ENCODE results near the gene MEGF11. TPM values are rescaled to one million over a fixed set of nuclear protein-coding genes. Genes with fewer than 3 reads are reported as not detected.

The MEGF11 gene
- total RNA-seq, 6 experiments from 2014 or later = not detected

DNA sequence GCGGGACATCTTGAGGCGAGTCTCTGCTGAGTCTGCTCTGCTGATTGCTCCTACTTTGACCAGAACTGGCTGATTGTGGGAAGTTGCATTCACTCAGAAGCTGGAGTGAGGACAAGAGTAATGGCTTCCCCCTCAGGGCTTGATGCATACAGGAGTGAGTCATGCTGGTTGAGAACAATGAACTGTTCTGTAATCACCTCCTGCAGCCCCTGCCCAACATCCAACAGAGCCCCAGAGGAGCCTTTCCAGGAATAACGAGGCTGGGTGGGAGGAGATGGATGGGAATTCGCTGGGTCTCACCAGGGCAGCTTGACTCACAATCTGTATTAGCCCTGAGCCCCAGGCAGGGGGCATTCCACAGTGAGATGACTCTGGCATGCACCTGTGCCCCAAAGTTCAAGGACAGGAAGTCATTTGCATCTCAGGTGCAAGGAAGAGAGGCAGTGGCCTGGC lies 299.2 kb downstream of the MEGF11 start:
- ATAC-seq (no peak), DNase-seq (no peak)
- H3K9me3 ChIP-seq = no peaks in the 10 kb centered on the region
- no peaks in the 10 kb centered on the region for H3K4me1 ChIP-seq
- no peaks in the 10 kb centered on the region for H3K27me3 ChIP-seq
- H3K27ac ChIP-seq = no peak overlapping the region
- no peaks in the 10 kb centered on the region for H3K36me3 ChIP-seq
- no peak for TF ChIP-seq CTCF (IDR thresholded peaks at IDR 0.05)
- TF ChIP-seq POLR2A (IDR thresholded peaks at IDR 0.05) = no peak
- H3K4me3 ChIP-seq = no peak overlapping the region
- WGBS (ENCODE audit: insufficient coverage, low coverage, low lambda C conversion rate, missing lambda C conversion rate) = 70% methylated on average over 2 of the region's 4 CpGs
- intact Hi-C loops (cut with DNase I) = no loop called here

DNA sequence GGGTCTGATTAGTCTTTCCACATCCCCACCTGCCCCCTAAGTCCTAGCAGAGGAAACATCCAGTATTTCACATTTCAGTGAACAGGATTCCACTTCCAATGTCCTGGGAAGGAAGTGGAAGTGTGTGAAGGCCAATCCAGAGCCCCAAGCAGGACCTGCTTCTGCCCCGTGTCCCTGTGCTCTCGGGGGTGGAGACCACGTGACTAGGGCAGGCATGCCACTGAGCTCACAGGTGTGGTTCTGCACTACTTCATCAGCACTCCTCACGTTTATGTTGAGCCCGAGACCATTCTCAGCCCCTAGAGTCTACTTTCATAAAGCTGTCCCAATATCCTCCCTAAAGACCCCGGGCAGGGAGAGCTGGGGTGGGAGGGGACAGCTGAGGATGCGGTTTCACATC lies 299.9 kb downstream of the MEGF11 start:
- no peak overlapping the region for H3K4me3 ChIP-seq
- no peak overlapping the region for H3K27ac ChIP-seq
- H3K36me3 ChIP-seq = no peaks in the 10 kb centered on the region
- H3K4me1 ChIP-seq = peaks cover 0 to 2% (median 0%) of the 10 kb centered on the region in 4 donors
- intact Hi-C loops (cut with DNase I) = no loop called here
- H3K9me3 ChIP-seq = no peaks in the 10 kb centered on the region
- DNase-seq (no peak), ATAC-seq (no peak)
- H3K27me3 ChIP-seq = no peaks in the 10 kb centered on the region
- TF ChIP-seq CTCF (IDR thresholded peaks at IDR 0.05) (no peak), POLR2A (IDR thresholded peaks at IDR 0.05) (no peak)
- WGBS (ENCODE audit: insufficient coverage, low coverage, low lambda C conversion rate, missing lambda C conversion rate) = 48% methylated on average over 5 of the region's 7 CpGs

DNA sequence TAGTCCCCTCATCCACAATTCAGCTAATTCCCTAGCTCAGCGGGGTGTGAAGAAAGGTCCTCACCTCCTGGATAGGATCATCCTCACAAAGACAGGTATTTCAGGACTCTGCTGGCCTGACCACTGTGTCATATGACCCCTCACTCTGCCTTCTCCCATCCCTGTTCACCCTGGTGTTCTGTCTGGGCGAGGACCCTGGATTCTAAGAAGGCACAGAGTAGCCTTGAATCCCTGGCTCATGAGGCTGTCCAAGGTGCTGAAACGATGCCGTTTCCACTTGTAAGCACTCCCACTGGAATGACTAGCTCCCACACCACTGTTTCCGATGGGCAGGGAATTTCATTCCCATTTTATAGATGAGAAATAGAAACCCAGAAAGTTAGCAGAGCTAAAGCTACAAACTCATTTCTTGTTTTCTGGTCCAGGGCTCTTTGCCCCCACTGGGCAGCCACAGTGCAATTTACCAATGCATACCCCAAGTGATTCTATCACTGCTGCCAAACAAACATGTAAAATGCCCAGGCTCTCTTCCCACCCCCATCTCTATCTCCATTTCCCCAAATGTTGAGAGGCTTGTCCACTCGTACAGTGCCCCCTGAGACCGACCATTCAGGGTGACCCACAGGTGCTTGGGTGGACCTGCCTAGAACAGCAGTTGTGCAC lies 301.0 kb downstream of the MEGF11 start:
- Histone ChIP-seq H3K27me3 (no peaks in the 10 kb centered on the region), H3K4me1 (peaks cover 0 to 2% (median 0%) of the 10 kb centered on the region in 4 donors), H3K4me3 (no peak overlapping the region), H3K27ac (no peak overlapping the region), H3K9me3 (no peaks in the 10 kb centered on the region), H3K36me3 (no peaks in the 10 kb centered on the region)
- 26% methylated on average over 5 of the region's 7 CpGs for WGBS (ENCODE audit: insufficient coverage, low coverage, low lambda C conversion rate, missing lambda C conversion rate)
- intact Hi-C loops (cut with DNase I) = no loop called here
- ATAC-seq (no peak), DNase-seq (no peak)
- TF ChIP-seq POLR2A (IDR thresholded peaks at IDR 0.05) (no peak), CTCF (IDR thresholded peaks at IDR 0.05) (no peak)

GRCh38 chr15:65951007-65951406 lies 302.5 kb downstream of the MEGF11 start:
- Histone ChIP-seq H3K27me3 (no peaks in the 10 kb centered on the region), H3K27ac (no peak overlapping the region), H3K4me3 (no peak overlapping the region), H3K36me3 (no peaks in the 10 kb centered on the region), H3K9me3 (no peaks in the 10 kb centered on the region), H3K4me1 (peaks cover 0 to 2% (median 0%) of the 10 kb centered on the region in 4 donors)
- no peak for TF ChIP-seq CTCF (IDR thresholded peaks at IDR 0.05)
- no peak for TF ChIP-seq POLR2A (IDR thresholded peaks at IDR 0.05)
- DNase-seq = no peak
- intact Hi-C loops (cut with DNase I) = no loop called here
- no peak for ATAC-seq
- whole genome bisulfite sequencing (ENCODE audit: insufficient coverage, low coverage, low lambda C conversion rate, missing lambda C conversion rate) = 66% methylated on average over 2 of the region's 2 CpGs

All from right lobe of liver (tissue), 6 donors.